GOT3 (cell line): ENCODE results near the gene FNIP2.
"Not testable (repeated sequence)": the region's sequence is repeated elsewhere in the genome, so short reads cannot be mapped to it uniquely, and the experiment has no call there.

ENCODE experiments used
- DNase-seq: peaks from one replicate; lab custom pipeline; 2025; ENCODE audit warnings: mixed read lengths; lab: John Stamatoyannopoulos, UW

FNIP2 gene

GRCh38 chr4:158912806-158913205 is 144.0 kb downstream of the FNIP2 start:
- no peak for DNase-seq

- DNase-seq, result no peak
Measured at GRCh38 chr4:158913766-158914165, 144.9 kb downstream of the FNIP2 start.

- no peak for DNase-seq
Measured at GRCh38 chr4:158914218-158914617, 145.4 kb downstream of the FNIP2 start.

GRCh38 chr4:158915683-158916241 is 146.9 kb downstream of the FNIP2 start:
- DNase-seq, result no peak

- DNase-seq, result not testable (repeated sequence)
Measured at GRCh38 chr4:158920452-158920996, 151.7 kb downstream of the FNIP2 start.

GRCh38 chr4:158927774-158928173 is 158.9 kb downstream of the FNIP2 start:
- DNase-seq, result not testable (repeated sequence)

- no peak for DNase-seq
Measured at GRCh38 chr4:158929939-158930638, 161.3 kb downstream of the FNIP2 start.

GRCh38 chr4:158930639-158930972 is 161.8 kb downstream of the FNIP2 start:
- DNase-seq, result no peak

GRCh38 chr4:158933236-158933635 is 164.4 kb downstream of the FNIP2 start:
- DNase-seq, result no peak

GRCh38 chr4:158934996-158935669 is 166.3 kb downstream of the FNIP2 start:
- DNase-seq, result no peak

GRCh38 chr4:158936238-158936637 is 167.4 kb downstream of the FNIP2 start:
- no peak for DNase-seq

GRCh38 chr4:158938220-158939044 is 169.6 kb downstream of the FNIP2 start:
- DNase-seq, result no peak

GRCh38 chr4:158940271-158940670 is 171.4 kb downstream of the FNIP2 start:
- DNase-seq, result no peak

GRCh38 chr4:158941321-158941720 is 172.5 kb downstream of the FNIP2 start:
- no peak for DNase-seq

- no peak for DNase-seq
Measured at GRCh38 chr4:158941895-158942294, 173.1 kb downstream of the FNIP2 start.

GRCh38 chr4:158945529-158946108 is 176.8 kb downstream of the FNIP2 start:
- DNase-seq, result no peak

- DNase-seq, result no peak
Measured at GRCh38 chr4:158946825-158947224, 178.0 kb downstream of the FNIP2 start.

- no peak for DNase-seq
Measured at GRCh38 chr4:158948071-158948470, 179.2 kb downstream of the FNIP2 start.

GRCh38 chr4:158949099-158949498 is 180.3 kb downstream of the FNIP2 start:
- DNase-seq, result no peak

- not testable (repeated sequence) for DNase-seq
Measured at GRCh38 chr4:158952221-158952774, 183.5 kb downstream of the FNIP2 start.

- DNase-seq, result not testable (repeated sequence)
Measured at GRCh38 chr4:158956345-158956744, 187.5 kb downstream of the FNIP2 start.
